GM23248 (cell line): Measurements from ENCODE around the gene NTSR2.

Experiments used
- EZH2 ChIP-seq: fragments of 200-600 bp; sonication (generic); IDR thresholded peaks from 2 replicates; pipeline ENCODE4 v1.6.1; 2018; ENCODE audit warnings: antibody characterized with exemption, mild to moderate bottlenecking; ENCODE audit not compliant: insufficient read depth, poor library complexity, severe bottlenecking
- EZH2phosphoT487 ChIP-seq: fragments of 200-600 bp; sonication (generic); IDR thresholded peaks from 2 replicates; pipeline ENCODE4 v1.6.1; 2018; ENCODE audit warnings: antibody characterized with exemption, moderate library complexity, mild to moderate bottlenecking, low read depth; ENCODE audit not compliant: insufficient read depth

GRCh38 chr2:11685906-11686470, 16.0 kb upstream of the NTSR2 start:
- TF ChIP-seq EZH2phosphoT487 (no peak), EZH2 (no peak)
